ENCODE data around the gene BMAL2.

- TF ChIP-seq POLR2A (IDR thresholded peaks at IDR 0.05), result peak in 1 of 2 donors; percentile 9
- TF ChIP-seq CTCF (IDR thresholded peaks at IDR 0.05 in 4 of 5, conservative IDR thresholded peaks at IDR 0.05 in 1 of 5), result no peak
Measured at GRCh38 chr12:27332714-27333402, at the start of gene BMAL2.

Data from gastrocnemius medialis (tissue), 4 donors.